Measurements from ENCODE around the gene CD151. TPM values are rescaled to one million over a fixed set of nuclear protein-coding genes. Genes with fewer than 3 reads are reported as not detected.

Gene CD151
- total RNA-seq, 1 donor from 2014 or later, result 34.6 TPM

DNA sequence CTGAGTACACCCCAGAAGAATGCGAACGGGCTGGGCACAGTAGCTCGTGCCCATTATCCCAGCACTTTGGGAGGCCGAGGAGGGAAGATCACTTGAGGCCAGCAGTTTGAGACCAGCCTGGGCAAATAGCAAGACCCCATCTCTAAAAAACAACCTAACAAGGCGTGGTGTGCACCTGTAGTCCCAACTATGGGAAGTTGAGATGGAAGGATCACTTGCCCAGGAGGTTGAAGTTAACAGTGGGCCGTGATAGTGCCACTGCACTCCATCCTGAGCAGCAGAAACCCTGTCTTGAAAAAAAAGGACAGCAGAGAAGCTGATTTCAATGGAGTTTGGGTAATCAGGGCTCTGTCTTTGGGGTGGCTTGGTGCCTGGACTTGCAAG, 19.7 kb upstream of the CD151 start:
- no peak for FAIRE-seq

DNA sequence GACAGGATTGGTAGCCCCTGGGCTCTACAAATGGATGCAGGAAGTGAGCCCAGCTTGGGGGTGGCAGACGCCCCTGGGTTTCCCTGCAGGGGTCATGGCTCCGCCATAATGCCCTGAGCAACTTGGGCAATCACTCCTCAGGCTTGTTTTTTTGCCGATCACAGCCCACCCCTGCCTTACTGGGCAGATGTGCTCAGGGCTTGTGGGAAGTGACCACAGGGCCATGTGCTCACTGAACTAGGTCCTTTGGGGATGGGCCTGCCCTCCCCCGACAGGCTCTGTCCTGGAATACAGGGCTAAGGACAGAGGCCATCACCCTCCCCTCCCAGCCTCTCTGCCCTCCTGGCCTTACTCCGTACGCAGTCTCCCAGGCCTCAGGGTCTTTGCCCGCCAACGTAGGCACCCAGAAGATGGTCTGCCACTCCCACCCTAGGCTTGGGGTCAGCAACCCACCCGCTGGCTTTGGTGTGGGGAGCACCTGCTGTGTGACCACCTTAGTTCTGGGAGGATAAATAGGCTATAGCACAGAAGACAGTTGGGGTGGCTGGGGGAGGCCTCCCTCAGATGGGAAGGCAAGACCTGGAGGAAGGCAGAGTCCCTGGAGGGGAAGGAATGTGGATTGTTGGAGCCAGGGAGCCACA, 19.2 kb upstream of the CD151 start:
- no peak for DNase-seq (ENCODE audit: low spot score in 2 of 2)
- FAIRE-seq, result no peak

More for the DNA sequence above, 19.7 kb upstream of the CD151 start:
- no peak for DNase-seq (ENCODE audit: low spot score in 2 of 2)

GRCh38 chr11:815675-816432, 16.9 kb upstream of the CD151 start:
- DNase-seq (ENCODE audit: low spot score in 2 of 2) (no peak), FAIRE-seq (no peak)

- DNase-seq (ENCODE audit: low spot score in 2 of 2), result no peak
- FAIRE-seq, result no peak
Measured at GRCh38 chr11:816433-816779, 16.3 kb upstream of the CD151 start.

- FAIRE-seq (no peak), DNase-seq (ENCODE audit: low spot score in 2 of 2) (no peak)
Measured at GRCh38 chr11:818396-819128, 14.2 kb upstream of the CD151 start, which contains the start of gene PNPLA2. PNPLA2 (plus strand) TSS chr11:818914; CDS start chr11:819719, 805 bp downstream.

- FAIRE-seq, result no peak
- peak; percentile 97 to 98 for DNase-seq (ENCODE audit: low spot score in 2 of 2)
Measured at GRCh38 chr11:819129-819931, 13.4 kb upstream of the CD151 start.

- FAIRE-seq, result no peak
- DNase-seq (ENCODE audit: low spot score in 2 of 2), result peak; percentile 71 to 77
Measured at GRCh38 chr11:819943-820649, 12.7 kb upstream of the CD151 start.

- DNase-seq (ENCODE audit: low spot score in 2 of 2), result peak; percentile 63 to 77
Measured at GRCh38 chr11:820655-821511, 11.9 kb upstream of the CD151 start.

DNA sequence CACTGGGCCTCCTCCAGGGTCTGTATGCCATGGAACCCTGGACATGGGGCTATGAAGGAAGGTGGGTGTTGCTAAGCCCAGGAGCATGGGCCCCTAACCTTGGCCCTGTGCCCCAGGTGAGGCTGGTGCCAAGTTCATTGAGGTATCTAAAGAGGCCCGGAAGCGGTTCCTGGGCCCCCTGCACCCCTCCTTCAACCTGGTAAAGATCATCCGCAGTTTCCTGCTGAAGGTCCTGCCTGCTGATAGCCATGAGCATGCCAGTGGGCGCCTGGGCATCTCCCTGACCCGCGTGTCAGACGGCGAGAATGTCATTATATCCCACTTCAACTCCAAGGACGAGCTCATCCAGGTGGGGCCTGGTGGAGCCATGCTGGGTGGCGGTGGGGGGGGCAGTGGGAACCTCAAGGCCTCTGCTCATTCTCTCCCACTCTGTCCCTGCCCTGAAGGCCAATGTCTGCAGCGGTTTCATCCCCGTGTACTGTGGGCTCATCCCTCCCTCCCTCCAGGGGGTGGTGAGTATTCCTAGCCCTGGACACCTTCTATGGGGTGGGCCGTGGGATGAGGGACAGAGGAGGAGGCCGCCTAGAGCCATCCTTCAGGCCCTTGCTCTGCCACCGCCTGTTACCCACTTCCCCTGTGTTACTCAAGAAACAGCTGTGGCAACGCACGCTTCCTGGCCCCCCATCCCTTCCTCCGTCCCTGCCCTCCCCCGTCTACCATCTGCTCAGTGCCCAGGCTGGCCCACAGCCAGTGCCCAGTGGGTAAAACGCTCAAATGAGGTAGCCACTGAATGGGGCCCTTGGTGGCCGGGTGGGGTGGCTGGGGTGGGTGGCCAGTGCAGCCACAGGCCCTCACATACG, 11.0 kb upstream of the CD151 start:
- DNase-seq (ENCODE audit: low spot score in 2 of 2) (peak; percentile 58 to 61), FAIRE-seq (no peak)

More at GRCh38 chr11:820655-821511, 11.9 kb upstream of the CD151 start:
- FAIRE-seq, result no peak

DNA sequence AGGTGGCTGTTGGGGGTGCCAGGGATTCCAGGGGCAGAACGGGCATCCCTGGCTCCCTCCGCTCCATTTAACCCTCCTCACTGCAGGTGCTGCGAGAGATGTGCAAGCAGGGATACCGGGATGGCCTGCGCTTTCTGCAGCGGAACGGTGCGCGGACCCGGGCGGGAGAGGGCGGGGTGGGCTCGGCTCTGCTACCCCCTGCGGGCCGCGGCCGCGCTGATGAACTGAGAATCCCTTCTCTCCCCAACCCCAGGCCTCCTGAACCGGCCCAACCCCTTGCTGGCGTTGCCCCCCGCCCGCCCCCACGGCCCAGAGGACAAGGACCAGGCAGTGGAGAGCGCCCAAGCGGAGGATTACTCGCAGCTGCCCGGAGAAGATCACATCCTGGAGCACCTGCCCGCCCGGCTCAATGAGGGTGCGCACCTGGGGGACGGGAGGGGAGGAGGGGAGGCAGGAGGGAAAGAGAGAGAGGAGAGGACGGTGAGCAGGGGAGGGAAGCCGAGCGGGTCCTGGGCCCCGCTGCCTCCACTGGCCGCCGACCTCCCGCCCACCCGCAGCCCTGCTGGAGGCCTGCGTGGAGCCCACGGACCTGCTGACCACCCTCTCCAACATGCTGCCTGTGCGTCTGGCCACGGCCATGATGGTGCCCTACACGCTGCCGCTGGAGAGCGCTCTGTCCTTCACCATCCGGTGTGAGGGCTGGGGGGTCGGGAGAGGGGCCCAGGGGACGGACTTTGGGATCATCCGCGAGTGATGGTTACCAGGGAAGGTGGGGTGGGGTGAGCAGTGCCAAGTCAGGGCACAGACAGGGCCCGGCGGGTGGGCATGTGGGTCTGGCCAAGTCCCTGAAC, 9.1 kb upstream of the CD151 start:
- DNase-seq (ENCODE audit: low spot score in 2 of 2), result no peak
- FAIRE-seq, result no peak

DNA sequence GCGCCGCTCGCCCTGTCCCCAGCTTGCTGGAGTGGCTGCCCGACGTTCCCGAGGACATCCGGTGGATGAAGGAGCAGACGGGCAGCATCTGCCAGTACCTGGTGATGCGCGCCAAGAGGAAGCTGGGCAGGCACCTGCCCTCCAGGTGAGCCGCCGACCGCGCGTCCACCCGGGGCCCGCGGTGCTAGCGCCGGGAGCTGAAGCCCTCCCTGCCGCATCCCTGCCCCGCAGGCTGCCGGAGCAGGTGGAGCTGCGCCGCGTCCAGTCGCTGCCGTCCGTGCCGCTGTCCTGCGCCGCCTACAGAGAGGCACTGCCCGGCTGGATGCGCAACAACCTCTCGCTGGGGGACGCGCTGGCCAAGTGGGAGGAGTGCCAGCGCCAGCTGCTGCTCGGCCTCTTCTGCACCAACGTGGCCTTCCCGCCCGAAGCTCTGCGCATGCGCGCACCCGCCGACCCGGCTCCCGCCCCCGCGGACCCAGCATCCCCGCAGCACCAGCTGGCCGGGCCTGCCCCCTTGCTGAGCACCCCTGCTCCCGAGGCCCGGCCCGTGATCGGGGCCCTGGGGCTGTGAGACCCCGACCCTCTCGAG, 8.4 kb upstream of the CD151 start:
- peak; percentile 58 to 66 for DNase-seq (ENCODE audit: low spot score in 2 of 2)
- FAIRE-seq, result no peak

GRCh38 chr11:824942-825341, 7.8 kb upstream of the CD151 start:
- FAIRE-seq (no peak), DNase-seq (ENCODE audit: low spot score in 2 of 2) (no peak)

- FAIRE-seq (no peak), DNase-seq (ENCODE audit: low spot score in 2 of 2) (no peak)
Measured at GRCh38 chr11:825366-826226, 7.2 kb upstream of the CD151 start.

- FAIRE-seq (no peak), DNase-seq (ENCODE audit: low spot score in 2 of 2) (no peak)
Measured at GRCh38 chr11:826227-826621, 6.5 kb upstream of the CD151 start.

DNA sequence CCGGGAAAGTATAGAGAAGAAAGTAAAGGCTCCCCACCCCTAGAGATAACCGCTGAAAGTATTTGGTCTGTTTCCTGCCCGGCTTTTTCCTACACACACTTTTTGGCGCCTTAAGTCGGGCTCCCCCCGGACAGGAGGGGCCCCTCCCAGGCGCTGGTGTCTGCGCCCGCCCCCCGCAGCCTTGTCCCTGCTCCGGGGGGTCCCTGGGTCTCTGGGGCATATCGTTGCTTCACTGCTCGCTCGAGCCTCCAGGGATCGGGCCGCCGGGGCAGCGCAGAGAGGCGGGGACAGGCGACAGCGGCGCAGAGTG, 6.0 kb upstream of the CD151 start:
- DNase-seq (ENCODE audit: low spot score in 2 of 2) (no peak), FAIRE-seq (no peak)

Data from frontal cortex (tissue), 4 donors.